HepG2 (cell line): ENCODE measurements around the gene ANKRD11. TPM values are rescaled to one million over a fixed set of nuclear protein-coding genes. Genes with fewer than 3 reads are reported as not detected.

ENCODE experiments used
- CHD2 ChIP-seq: IDR thresholded peaks from 2 replicates; pipeline ENCODE4 v1.6.1; 2011; ENCODE audit warnings: low read depth, low read length, improper control_type of control experiment
- FOSL2 ChIP-seq: sonication (generic); formaldehyde crosslinking; IDR thresholded peaks from 2 replicates; pipeline ENCODE4 v1.4.0; 2020; ENCODE audit warnings: missing genetic modification reagents
- KMT2B ChIP-seq: IDR thresholded peaks from 2 replicates; pipeline ENCODE4 v1.6.1; 2016; ENCODE audit warnings: missing genetic modification reagents, missing compliant biosample characterization
- MIER2 ChIP-seq: IDR thresholded peaks from 2 replicates; pipeline ENCODE4 v1.6.1; 2016; ENCODE audit warnings: missing biosample characterization, missing genetic modification reagents
- NAIF1 ChIP-seq: sonication (generic); formaldehyde crosslinking; IDR thresholded peaks from 2 replicates; pipeline ENCODE4 v1.5.0; 2020; ENCODE audit warnings: mild to moderate bottlenecking, missing genetic modification reagents, borderline replicate concordance
- NFE2L1 ChIP-seq: sonication (generic); formaldehyde crosslinking; IDR thresholded peaks from 2 replicates; pipeline ENCODE4 v1.4.0; 2020; ENCODE audit warnings: missing genetic modification reagents, mild to moderate bottlenecking, borderline replicate concordance
- POGZ ChIP-seq: sonication (generic); formaldehyde crosslinking; IDR thresholded peaks from 2 replicates; pipeline ENCODE4 v1.4.0; 2020; ENCODE audit warnings: mild to moderate bottlenecking, missing genetic modification reagents
- PRDM15 ChIP-seq: sonication (generic); formaldehyde crosslinking; IDR thresholded peaks from 2 replicates; pipeline ENCODE4 v1.4.0; 2020; ENCODE audit warnings: missing genetic modification reagents
- REXO4 ChIP-seq: sonication (generic); formaldehyde crosslinking; IDR thresholded peaks from 2 replicates; pipeline ENCODE4 v1.8.0; 2022; ENCODE audit warnings: missing genetic modification reagents, mild to moderate bottlenecking, borderline replicate concordance
- RNF2 ChIP-seq: fragments of 450-650 bp; conservative IDR thresholded peaks from 2 replicates; pipeline ENCODE4 v1.6.1; 2016; ENCODE audit warnings: low read depth
- RXRB ChIP-seq: IDR thresholded peaks from 2 replicates; pipeline ENCODE4 v1.6.1; 2016; ENCODE audit warnings: borderline replicate concordance, missing genetic modification reagents, missing compliant biosample characterization
- SAP130 ChIP-seq: IDR thresholded peaks from 2 replicates; pipeline ENCODE4 v1.6.1; 2016; ENCODE audit warnings: low read depth
- SNAPC5 ChIP-seq: sonication (generic); formaldehyde crosslinking; IDR thresholded peaks from 2 replicates; pipeline ENCODE4 v1.8.1; 2023; ENCODE audit warnings: mild to moderate bottlenecking, missing genetic modification reagents, borderline replicate concordance
- TEAD3 ChIP-seq: optimal IDR thresholded peaks from 2 replicates; pipeline ENCODE3; 2016; ENCODE audit warnings: borderline replicate concordance
- ZBTB20 ChIP-seq: sonication (generic); formaldehyde crosslinking; IDR thresholded peaks from 2 replicates; pipeline ENCODE4 v1.8.1; 2023; ENCODE audit warnings: missing genetic modification reagents, low read depth, mild to moderate bottlenecking, borderline replicate concordance
- ZBTB40 ChIP-seq, 2 experiments: fragments of 450-650 bp in 1 of 2; sonication (generic) in 1 of 2; formaldehyde crosslinking in 1 of 2; IDR thresholded peaks; 2 replicates each; pipeline versions ENCODE4 v1.6.1 to v1.8.0; 2016 to 2022; ENCODE audit warnings: antibody characterized with exemption in 1 of 2, mild to moderate bottlenecking in 1 of 2, missing genetic modification reagents in 1 of 2
- ZNF292 ChIP-seq: sonication (generic); formaldehyde crosslinking; IDR thresholded peaks from 2 replicates; pipeline ENCODE4 v1.8.1; 2022; ENCODE audit warnings: mild to moderate bottlenecking, low read depth, missing genetic modification reagents, borderline replicate concordance
- ZNF766 ChIP-seq: sonication (generic); formaldehyde crosslinking; IDR thresholded peaks from 2 replicates; pipeline ENCODE4 v1.5.0; 2020; ENCODE audit warnings: missing genetic modification reagents, borderline replicate concordance
- polyA plus RNA-seq, 8 experiments: library from polyadenylated mRNA; depleted of rRNA in 3 of 8; stranded (reverse) in 7 of 8; unstranded in 1 of 8; fragments of >200 nt; fragmentation: Illumina TruSeq in 4 of 8; extraction: Trizol in 4 of 8; gene quantifications; 2 replicates each; pipeline versions ENCODE4 v1.2.1 to v1.2.3, GENCODE V29; 2011 to 2016; ENCODE audit warnings: low read depth in 4 of 8, missing spikeins in 1 of 8, mixed read lengths in 1 of 8; ENCODE audit not compliant: insufficient read depth in 1 of 8
- total RNA-seq, 5 experiments: library from RNA; depleted of rRNA; stranded (reverse); fragments of >200 nt; fragmentation: Illumina TruSeq; extraction: Trizol; gene quantifications; 2 replicates each; pipeline ENCODE4 v1.2.3, GENCODE V29; 2016; ENCODE audit warnings: low read depth in 1 of 5

The ANKRD11 gene
- total and polyA plus RNA-seq, 2 of the 13 experiments (the other 11 are each of a cell fraction or from before 2014, with no cell fraction given) = 21.4 to 38.4 TPM

- TF ChIP-seq ZBTB40 (IDR thresholded peaks at IDR 0.05) = no peak
- TF ChIP-seq ZBTB40 (CRISPR knock-in tag; IDR thresholded peaks at IDR 0.05) = no peak
- TF ChIP-seq RNF2 = no peak
- no peak for TF ChIP-seq MIER2
- no peak for TF ChIP-seq ZBTB20 (CRISPR knock-in tag)
- TF ChIP-seq REXO4 = no peak
- peak; percentile 40 for TF ChIP-seq SAP130
- no peak for TF ChIP-seq PRDM15 (CRISPR knock-in tag)
- no peak for TF ChIP-seq NFE2L1 (CRISPR knock-in tag)
- TF ChIP-seq FOSL2 (CRISPR knock-in tag) = 0 out of 2 replicates have a peak, but pooled peaks have one; percentile 7
- no peak for TF ChIP-seq NAIF1
- no peak for TF ChIP-seq RXRB (CRISPR knock-in tag)
- no peak for TF ChIP-seq CHD2
- TF ChIP-seq KMT2B (CRISPR knock-in tag) = no peak
- no peak for TF ChIP-seq ZNF766 (CRISPR knock-in tag)
- no peak for TF ChIP-seq TEAD3 (CRISPR knock-in tag)
- TF ChIP-seq SNAPC5 (CRISPR knock-in tag) = no peak
- no peak for TF ChIP-seq POGZ (CRISPR knock-in tag)
- TF ChIP-seq ZNF292 (CRISPR knock-in tag) = no peak
Measured at GRCh38 chr16:89376812-89377452, 113.4 kb downstream of the ANKRD11 start (continued).
